DOHH2 (cell line): Measurements from ENCODE around the gene EPHA4.

Experiments used
- H3F3A ChIP-seq: fragments of 200-600 bp; sonication (generic), shearing (Covaris generic); 2 replicates; pipeline ENCODE4 v1.6.0; 2016; ENCODE audit warnings: antibody characterized with exemption, mild to moderate bottlenecking; ENCODE audit not compliant: control insufficient read depth, insufficient read depth
- H3K27ac ChIP-seq: fragments of 200-600 bp; sonication (generic); 2 replicates; pipeline ENCODE4 v1.5.1; 2014; ENCODE audit warnings: low read depth, mild to moderate bottlenecking, low read length, moderate library complexity
- H3K27me3 ChIP-seq: fragments of 200-600 bp; sonication (generic); 2 replicates; pipeline ENCODE4 v1.6.1; 2014; ENCODE audit warnings: mild to moderate bottlenecking, low read length, mixed read lengths; ENCODE audit not compliant: control insufficient read depth
- H3K36me3 ChIP-seq: fragments of 200-600 bp; sonication (generic); 2 replicates; pipeline ENCODE4 v1.6.1; 2014; ENCODE audit warnings: mild to moderate bottlenecking, low read length, moderate library complexity, mixed read lengths; ENCODE audit not compliant: control insufficient read depth
- H3K4me1 ChIP-seq: fragments of 200-600 bp; sonication (generic); 2 replicates; pipeline ENCODE4 v1.6.1; 2014; ENCODE audit warnings: mild to moderate bottlenecking, low read length, mixed read lengths; ENCODE audit not compliant: control insufficient read depth
- H3K4me2 ChIP-seq: fragments of 200-600 bp; sonication (generic); 2 replicates; pipeline ENCODE4 v1.6.0; 2014; ENCODE audit warnings: mild to moderate bottlenecking, low read length, moderate library complexity
- H3K4me3 ChIP-seq: fragments of 200-600 bp; sonication (generic); 2 replicates; pipeline ENCODE4 v1.5.1; 2014; ENCODE audit warnings: mild to moderate bottlenecking, low read length, mixed read lengths
- H3K79me2 ChIP-seq: fragments of 200-600 bp; sonication (generic); 2 replicates; pipeline ENCODE4 v1.6.1; 2014; ENCODE audit warnings: mild to moderate bottlenecking, low read length, mixed read lengths; ENCODE audit not compliant: control insufficient read depth
- H3K9me2 ChIP-seq: fragments of 200-600 bp; sonication (generic); replicated peaks from 2 replicates; pipeline ENCODE4 v1.6.1; 2014; ENCODE audit warnings: mild to moderate bottlenecking, low read length, mixed read lengths; ENCODE audit not compliant: control insufficient read depth
- H3K9me3 ChIP-seq: fragments of 200-600 bp; sonication (generic); 2 replicates; pipeline ENCODE4 v1.6.1; 2014; ENCODE audit warnings: antibody characterized with exemption, low read length, mixed read lengths; ENCODE audit not compliant: control insufficient read depth, insufficient read depth
- H4K20me1 ChIP-seq: fragments of 200-600 bp; sonication (generic); 2 replicates; pipeline ENCODE4 v1.6.0; 2014; ENCODE audit warnings: low read depth, mild to moderate bottlenecking, antibody characterized with exemption, low read length, moderate library complexity; ENCODE audit not compliant: control insufficient read depth, insufficient read depth
- CTCF ChIP-seq: fragments of 200-600 bp; sonication (generic); IDR thresholded peaks from one replicate; pipeline ENCODE4 v1.5.1; 2014; ENCODE audit warnings: antibody characterized with exemption, mild to moderate bottlenecking, low read depth, low read length; ENCODE audit not compliant: poor library complexity, severe bottlenecking
- EZH2phosphoT487 ChIP-seq: fragments of 200-600 bp; sonication (generic); IDR thresholded peaks from 2 replicates; pipeline ENCODE4 v1.6.1; 2017; ENCODE audit warnings: borderline replicate concordance, mild to moderate bottlenecking, antibody characterized with exemption, low read length, moderate library complexity, mixed read lengths

EPHA4 gene

GRCh38 chr2:221553333-221553732, 18.8 kb downstream of the EPHA4 start:
- TF ChIP-seq EZH2phosphoT487: no peak
- TF ChIP-seq CTCF: no peak
- H3K36me3 ChIP-seq: no peaks in the 10 kb centered on the region

GRCh38 chr2:221552291-221552690, 19.8 kb downstream of the EPHA4 start:
- no peak overlapping the region for H3K4me3 ChIP-seq
- no peaks in the 10 kb centered on the region for H3K9me2 ChIP-seq
- H3K27ac ChIP-seq: no peak overlapping the region
- H3K79me2 ChIP-seq: no peaks in the 10 kb centered on the region
- H3K4me2 ChIP-seq: no peak overlapping the region
- no peaks in the 10 kb centered on the region for H3K27me3 ChIP-seq
- no peaks in the 10 kb centered on the region for H3F3A ChIP-seq
- no peaks in the 10 kb centered on the region for H4K20me1 ChIP-seq
- H3K36me3 ChIP-seq: no peaks in the 10 kb centered on the region
- TF ChIP-seq EZH2phosphoT487 (no peak), CTCF (no peak)
- H3K4me1 ChIP-seq: peaks cover 17% of the 10 kb centered on the region
- peaks cover 6% of the 10 kb centered on the region; the same call in 1 of the 2 replicates for H3K9me3 ChIP-seq

More at GRCh38 chr2:221553333-221553732, 18.8 kb downstream of the EPHA4 start:
- peaks cover 6% of the 10 kb centered on the region; the same call in 1 of the 2 replicates for H3K9me3 ChIP-seq
- no peaks in the 10 kb centered on the region for H4K20me1 ChIP-seq
- peaks cover 17% of the 10 kb centered on the region for H3K4me1 ChIP-seq
- H3K9me2 ChIP-seq: no peaks in the 10 kb centered on the region
- no peaks in the 10 kb centered on the region for H3K79me2 ChIP-seq
- no peak overlapping the region for H3K4me2 ChIP-seq
- H3K4me3 ChIP-seq: no peak overlapping the region
- no peaks in the 10 kb centered on the region for H3F3A ChIP-seq
- no peak overlapping the region for H3K27ac ChIP-seq
- H3K27me3 ChIP-seq: no peaks in the 10 kb centered on the region

GRCh38 chr2:221551864-221552263, 20.2 kb downstream of the EPHA4 start:
- TF ChIP-seq CTCF: no peak
- H4K20me1 ChIP-seq: no peaks in the 10 kb centered on the region
- no peak overlapping the region for H3K27ac ChIP-seq
- no peaks in the 10 kb centered on the region for H3F3A ChIP-seq
- no peak overlapping the region for H3K4me3 ChIP-seq
- H3K4me2 ChIP-seq: no peak overlapping the region
- peaks cover 17% of the 10 kb centered on the region for H3K4me1 ChIP-seq
- H3K79me2 ChIP-seq: no peaks in the 10 kb centered on the region
- H3K36me3 ChIP-seq: no peaks in the 10 kb centered on the region
- H3K9me2 ChIP-seq: no peaks in the 10 kb centered on the region
- no peaks in the 10 kb centered on the region for H3K27me3 ChIP-seq
- H3K9me3 ChIP-seq: peaks cover 6% of the 10 kb centered on the region; the same call in 1 of the 2 replicates

- H4K20me1 ChIP-seq: no peaks in the 10 kb centered on the region
- H3K27ac ChIP-seq: no peak overlapping the region
- H3K9me2 ChIP-seq: no peaks in the 10 kb centered on the region
- no peaks in the 10 kb centered on the region for H3F3A ChIP-seq
- H3K4me1 ChIP-seq: peaks cover under 1% of the 10 kb centered on the region
- H3K4me3 ChIP-seq: no peak overlapping the region
- H3K4me2 ChIP-seq: no peak overlapping the region
- no peaks in the 10 kb centered on the region for H3K79me2 ChIP-seq
- H3K36me3 ChIP-seq: no peaks in the 10 kb centered on the region
- H3K27me3 ChIP-seq: no peaks in the 10 kb centered on the region
- TF ChIP-seq EZH2phosphoT487: no peak
- no peak for TF ChIP-seq CTCF
- H3K9me3 ChIP-seq: no peaks in the 10 kb centered on the region
Observed at GRCh38 chr2:221549143-221549542, 23.0 kb downstream of the EPHA4 start.
